T-helper 2 cell (primary cell): ENCODE measurements around the gene IGIP.
"Not testable (repeated sequence)": the region's sequence is repeated elsewhere in the genome, so short reads cannot be mapped to it uniquely, and the experiment has no call there.

Source experiments
- DNase-seq, 5 experiments: peaks; one replicate each; pipeline versions ENCODE4 v3.0.0 to v3.0.0-alpha.2; 2012 to 2022

The IGIP gene

DNA sequence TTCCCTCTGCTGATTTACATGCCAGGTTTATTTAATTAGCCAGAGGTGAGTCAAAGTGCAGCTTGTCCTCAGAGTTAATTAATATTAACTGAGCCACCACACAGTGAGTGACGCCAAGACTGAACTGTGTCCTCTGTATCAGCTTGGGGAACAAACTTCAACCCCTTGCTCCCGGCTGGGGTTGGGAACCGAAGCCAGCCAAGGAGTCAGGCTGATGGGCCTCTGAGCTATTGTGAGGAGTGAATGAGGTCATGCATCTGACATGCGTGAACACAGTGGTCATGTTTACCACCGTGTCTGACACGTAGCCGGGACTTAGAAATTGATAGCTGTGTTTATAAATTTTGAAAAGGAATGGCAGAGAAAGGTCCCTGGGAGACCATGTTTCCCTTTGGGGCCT lies 17.1 kb downstream of the IGIP start:
- no peak for DNase-seq

DNA sequence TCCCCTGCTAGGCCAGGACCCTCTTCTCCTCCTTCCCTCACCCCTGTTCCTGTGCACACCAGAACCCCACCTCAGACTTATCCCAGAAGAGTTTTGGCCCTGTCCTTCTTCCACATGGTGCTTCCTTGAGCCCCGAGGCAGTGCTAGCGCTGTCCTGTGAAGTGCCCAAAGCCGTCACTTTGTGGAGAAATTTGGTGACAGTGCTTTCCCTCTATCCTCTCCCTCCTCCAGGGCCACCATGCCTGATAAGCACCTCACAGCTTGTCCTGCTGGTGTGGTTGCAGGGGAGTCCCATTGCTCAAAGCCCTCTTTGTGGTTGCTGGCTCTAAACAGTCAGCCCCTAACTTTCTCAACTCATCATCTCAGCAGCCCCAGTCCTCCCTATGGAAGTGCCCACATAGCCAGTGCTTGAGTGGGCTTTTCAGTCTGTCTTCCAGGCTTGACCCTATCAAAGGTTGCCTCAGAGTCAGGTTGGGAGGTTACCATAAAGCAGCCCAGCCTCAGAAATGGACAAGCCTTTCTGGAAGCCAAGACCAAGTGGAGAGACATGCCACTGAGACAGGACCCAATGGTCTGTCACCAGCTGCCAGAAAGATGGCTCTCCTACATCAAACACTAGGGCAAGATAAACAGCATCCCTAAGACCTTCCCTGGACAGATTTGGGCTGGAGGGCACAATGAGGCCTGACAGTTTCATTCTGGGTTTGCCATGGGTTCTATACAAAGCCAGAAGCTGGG lies 18.0 kb downstream of the IGIP start:
- DNase-seq = no peak

DNA sequence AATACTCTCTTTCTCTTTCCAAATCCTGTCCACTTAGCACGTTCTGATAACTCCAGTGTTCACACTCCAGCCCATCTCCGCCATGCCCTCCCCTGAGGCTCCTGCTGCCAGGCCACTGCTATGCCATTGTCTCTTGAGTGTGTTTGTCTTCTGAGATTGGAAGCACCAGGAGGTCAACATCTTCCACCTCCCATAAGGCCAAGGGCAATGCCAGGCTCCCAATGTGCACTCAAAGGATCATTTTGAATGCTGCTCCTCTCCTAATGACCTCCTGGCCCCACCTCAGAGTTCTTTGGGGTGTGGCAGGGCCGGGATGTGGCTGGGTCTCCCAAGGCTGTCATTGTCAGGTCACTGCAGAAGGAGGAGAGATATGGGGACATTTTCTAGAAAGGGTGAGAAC lies 19.5 kb downstream of the IGIP start:
- DNase-seq = no peak

DNA sequence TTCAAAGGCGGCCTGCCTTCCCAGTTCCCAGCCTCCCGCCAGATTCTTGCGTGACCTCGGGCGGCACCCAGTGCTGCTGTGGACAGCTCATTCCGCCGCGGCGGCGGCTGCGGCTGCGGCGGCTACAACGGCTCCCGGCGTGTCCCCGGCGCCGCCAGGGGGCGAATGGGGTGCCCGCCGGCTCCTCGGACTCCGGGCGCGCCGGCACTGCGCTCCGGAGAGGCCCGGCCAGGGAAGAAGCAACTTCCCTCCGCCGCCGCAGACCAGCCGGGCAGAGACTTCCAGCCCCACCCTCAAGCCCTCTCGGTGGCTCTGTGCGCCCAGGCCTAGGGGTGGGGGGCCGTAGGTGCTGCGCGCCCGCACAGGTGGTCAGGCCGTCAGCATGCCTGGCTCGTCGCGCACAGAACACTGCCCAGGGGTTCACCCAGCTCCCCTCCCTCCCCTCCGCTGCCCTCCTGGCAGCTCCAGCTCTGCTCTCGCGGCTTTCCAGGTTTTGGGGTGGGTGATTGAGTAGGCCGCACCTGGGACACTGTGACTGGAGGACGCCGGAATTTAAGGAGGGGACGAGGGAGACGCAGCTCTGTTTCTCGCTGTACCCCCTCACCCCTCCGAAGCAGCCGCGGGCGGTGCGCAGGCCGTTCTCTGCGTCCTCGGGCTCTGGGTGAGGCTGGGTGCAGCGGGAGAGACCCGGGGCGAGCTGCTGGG lies 20.2 kb downstream of the IGIP start:
- peak; percentile 23 to 52 (median 38) for DNase-seq

DNA sequence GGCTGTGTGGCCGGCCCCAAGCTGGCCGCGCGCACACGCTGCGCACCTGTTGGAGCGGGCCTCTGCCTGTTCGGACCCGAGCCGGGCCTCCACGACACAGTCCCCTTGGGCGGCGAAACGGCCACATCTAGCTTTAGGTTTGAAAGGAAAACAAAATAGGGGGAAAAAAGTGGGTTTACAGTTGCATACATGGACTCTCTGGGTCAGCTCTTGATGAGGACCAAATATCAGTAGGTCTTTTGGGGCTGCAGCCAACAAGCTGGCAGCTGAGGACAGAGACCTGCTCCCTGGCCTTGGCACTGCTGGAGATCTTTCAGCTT lies 20.7 kb downstream of the IGIP start:
- no peak for DNase-seq

DNA sequence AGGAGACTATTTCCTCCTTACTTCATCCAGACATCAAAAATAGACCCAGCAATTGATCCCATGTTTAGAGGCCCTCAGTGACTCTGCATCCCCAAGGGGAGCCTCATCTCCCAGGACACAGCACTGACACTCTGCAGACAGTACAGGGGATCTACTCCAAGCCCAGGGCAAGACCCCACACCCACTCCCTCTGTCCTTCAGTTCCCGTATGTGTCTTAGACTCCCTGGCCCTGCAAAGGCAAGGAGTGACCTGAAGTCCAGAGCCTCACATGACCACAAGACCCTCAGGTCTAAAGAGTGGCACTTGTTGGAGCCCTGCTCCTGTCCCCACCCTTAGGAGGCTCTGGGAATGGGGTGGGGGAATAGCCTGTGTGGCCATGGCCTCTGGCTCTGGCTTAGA lies 21.7 kb downstream of the IGIP start:
- DNase-seq = no peak

DNA sequence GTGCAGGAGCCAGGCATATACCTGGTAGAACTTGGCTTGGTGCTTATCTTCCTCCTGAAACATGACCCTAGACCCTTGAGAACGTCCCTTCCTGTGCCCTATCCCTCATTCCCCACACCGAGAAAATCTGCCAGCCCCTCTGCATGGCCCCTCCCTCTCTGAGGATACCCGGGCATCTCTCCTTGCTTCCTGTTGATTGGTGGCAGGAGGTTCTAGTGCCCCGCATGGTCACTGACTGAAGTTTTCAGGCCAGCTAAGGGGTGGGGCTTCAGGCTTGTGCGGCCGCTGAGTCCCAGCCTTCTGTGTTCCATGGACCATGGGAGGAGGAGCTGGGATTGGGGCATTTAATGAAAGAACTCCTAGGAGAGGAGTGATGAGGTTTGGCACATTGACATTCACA lies 22.8 kb downstream of the IGIP start:
- no peak for DNase-seq

DNA sequence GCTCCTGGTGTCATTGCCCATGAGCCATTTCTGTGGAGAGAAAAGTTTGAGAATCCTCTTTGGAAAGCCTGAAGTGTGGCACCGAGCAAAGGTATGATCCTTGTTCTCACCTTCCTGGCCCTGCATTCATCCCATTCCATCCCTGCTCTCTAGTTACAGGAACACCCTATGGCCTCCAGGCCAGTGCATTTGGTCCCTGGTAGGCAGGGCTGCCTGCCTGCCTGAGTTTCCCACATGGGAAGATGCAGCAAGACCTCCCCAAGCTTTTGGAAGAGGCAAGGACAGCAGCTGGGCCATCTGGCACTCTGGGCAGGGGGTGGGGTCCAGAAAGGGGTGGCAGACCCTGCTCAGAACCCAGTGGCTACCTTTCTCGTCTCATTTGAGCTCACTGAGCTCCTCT lies 24.5 kb downstream of the IGIP start:
- no peak for DNase-seq

DNA sequence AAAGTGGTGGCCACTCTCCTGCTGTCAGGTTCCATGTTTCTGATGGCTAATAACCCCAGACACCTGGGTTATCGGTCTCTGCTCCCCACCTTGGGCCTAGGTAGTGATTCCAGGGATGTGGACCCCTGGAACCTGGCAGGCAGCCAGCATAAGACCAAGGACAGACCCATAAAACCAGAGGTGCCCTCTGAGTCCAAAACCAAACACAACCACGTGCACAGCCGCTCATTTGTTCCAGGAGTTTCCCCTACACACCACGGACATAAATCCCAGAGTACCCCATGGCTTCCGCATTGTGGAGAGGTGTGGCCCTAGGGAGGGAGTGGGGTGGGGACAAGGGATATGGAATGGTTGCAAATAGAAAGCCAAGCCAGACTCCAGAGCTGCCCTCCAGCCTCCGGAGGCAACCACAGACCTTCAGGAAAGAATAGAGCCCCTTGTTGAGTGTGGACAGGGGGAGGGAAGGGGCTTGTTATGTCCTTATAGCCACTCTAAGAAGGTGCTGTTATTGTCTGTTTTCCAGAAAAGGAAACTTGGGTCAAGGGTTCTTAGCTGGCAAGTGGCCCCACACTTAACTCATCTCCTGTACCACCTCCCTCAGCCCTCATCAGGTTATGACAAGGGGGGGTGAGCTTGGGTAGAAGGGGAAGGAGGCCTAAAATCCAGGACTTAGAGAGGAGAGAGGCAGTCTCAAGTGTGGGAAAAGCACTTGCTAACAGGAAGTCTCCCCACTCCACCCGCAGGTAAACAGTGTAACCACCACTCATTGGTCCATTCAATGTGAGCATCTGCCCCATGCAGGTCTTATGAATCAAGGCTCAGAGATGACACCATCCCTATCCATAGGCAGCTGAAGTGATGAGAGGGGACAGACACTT lies 25.6 kb downstream of the IGIP start:
- no peak for DNase-seq

DNA sequence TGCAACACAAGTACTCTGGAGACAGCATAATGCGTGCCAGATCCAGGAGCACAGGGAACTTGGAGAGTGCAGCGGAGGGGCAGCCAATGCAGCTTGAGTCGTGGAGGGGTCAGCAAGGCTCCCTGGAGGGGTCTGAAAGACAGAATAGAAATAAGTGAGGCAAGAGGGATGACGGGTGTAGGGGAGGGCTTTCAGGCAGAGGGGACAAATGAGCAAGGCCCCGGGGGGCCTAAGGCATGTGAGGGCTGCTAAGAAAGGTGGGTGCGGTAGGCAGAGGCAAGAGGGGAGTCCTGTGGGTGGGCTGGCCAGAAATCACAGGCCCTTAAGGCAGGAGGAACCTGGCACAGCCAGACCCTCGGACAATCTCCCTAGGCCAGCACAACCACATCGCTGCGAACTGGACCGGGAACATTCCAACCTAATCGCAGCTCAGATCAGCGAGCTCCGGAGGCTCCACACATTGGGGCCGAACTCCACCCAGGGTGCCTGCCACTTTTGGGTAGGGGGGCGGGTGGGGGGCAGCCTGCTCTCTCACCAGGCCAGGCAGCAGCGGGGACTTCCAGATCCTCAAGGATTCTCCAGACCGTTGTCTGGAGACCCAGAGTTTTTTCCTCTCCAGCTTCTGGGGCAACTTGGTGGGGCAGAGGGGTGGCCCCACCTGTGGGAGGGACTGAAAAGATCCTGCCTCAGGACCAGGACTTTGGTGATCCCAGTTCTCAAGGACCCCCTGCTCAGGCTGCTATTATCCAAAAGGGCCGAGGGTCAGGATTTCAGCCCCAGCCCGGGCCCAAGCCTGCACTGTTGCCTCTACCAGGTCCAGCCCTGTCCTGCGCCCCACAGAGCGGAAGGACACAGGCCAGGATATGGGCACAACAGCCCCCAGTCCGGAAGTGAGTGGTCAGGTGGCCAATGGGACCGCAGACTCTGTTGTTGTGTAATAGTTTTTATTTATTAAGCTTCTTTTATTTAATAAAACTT lies 26.6 kb downstream of the IGIP start:
- no peak for DNase-seq

DNA sequence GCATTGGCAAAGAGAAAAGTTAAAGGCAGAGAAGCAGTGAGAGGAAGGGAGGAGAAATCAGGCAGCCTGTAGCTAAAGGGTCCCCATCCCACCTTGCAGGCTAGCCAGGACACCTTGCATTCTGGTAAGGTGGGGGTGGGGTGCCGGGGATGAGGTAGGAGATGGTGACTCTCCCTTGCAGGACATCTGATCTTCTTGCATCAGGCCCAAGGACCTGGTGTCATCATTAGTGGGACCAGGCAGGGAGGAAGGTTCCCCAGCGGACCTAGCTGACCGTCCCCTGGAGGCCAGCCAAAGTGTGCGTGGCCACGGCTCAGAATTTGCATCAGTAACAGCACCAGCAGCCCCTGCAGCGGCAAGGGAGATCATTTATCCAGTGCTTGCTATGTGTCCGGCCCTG lies 27.5 kb downstream of the IGIP start:
- DNase-seq = no peak

DNA sequence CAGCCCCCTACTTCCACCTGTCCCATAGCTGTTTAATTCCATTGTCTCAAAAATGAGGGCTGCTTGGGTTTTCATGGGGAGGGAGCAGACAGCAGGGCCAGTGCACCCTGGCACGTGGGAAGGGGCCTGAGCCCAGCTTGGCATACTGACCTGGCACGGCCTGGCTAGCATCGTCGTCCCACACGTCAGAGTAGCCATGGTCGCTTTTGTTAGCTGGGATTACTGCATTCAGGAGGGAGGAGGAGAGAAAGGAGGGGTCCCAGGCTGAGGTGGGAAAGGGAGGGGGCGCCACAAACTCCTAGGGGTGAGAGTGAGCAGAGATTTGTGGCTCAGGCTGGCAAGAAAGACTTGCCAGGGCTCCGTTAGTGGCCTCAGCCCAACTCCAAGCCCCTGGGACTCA lies 28.2 kb downstream of the IGIP start:
- no peak for DNase-seq

DNA sequence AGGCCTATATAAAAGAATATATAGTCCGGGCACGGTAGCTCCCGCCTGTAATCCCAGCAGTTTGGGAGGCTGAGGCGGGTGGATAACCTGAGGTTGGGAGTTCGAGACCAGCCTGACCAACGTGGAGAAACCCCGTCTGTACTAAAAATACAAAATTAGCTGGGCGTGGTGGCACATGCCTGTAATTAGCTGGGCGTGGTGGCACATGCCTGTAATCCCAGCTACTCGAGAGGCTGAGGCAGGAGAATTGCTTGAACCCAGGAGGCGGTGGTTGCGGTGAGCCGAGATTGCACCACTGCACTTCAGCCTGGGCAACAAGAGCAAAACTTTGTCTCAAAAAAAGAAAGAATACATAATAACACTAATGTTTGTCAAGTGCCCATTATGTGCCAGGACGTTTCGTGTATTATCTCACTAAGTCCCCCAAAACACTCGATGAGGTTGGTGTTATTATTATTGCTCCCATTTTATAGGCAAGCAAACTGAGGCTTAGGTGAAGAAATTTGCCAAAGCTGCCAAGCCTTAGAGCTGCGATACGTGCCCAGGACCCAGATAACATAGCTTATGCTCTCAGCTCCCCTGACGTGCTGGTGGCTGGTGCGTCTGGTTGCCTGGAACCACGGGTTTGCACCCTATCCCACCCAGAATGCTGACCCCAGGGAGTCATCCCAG lies 29.1 kb downstream of the IGIP start:
- DNase-seq = not testable (repeated sequence)

DNA sequence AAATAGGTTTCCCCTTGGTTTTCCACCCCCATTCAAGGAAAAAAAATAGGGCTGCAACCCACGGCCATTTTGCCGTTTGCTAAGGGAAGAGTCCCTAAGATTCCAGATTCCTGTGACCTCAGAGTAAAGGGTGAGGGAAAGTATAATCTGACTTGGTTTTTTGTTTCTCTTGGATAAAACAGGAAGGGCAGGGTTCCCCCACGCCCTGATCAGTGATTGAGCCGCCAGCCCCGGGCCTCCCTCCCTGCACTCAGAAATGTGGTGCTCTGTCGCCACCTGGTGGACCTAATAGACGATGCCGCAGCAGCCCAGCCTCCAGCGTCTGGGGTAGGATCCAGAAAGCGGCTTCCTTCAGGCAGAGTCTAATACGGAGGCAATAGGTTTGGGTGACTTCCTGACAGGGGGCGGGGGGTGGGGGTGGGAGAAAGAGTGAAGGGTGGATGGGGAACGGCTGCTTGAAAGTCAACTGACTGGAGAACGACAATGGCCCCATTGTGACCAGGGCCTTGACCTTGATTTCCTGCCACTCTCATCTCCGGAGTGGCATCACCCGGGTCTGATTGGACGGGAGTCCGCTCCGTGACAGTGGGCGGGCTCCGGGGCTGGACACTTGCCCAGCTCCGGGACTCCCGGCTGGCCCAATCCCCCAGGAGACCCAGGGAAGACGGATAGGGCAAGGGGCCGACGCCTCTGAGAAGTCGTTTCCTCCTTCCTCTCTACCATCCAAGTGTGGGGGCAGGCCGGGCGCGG lies 31.5 kb downstream of the IGIP start:
- peak; percentile 64 to 80 (median 76) for DNase-seq

DNA sequence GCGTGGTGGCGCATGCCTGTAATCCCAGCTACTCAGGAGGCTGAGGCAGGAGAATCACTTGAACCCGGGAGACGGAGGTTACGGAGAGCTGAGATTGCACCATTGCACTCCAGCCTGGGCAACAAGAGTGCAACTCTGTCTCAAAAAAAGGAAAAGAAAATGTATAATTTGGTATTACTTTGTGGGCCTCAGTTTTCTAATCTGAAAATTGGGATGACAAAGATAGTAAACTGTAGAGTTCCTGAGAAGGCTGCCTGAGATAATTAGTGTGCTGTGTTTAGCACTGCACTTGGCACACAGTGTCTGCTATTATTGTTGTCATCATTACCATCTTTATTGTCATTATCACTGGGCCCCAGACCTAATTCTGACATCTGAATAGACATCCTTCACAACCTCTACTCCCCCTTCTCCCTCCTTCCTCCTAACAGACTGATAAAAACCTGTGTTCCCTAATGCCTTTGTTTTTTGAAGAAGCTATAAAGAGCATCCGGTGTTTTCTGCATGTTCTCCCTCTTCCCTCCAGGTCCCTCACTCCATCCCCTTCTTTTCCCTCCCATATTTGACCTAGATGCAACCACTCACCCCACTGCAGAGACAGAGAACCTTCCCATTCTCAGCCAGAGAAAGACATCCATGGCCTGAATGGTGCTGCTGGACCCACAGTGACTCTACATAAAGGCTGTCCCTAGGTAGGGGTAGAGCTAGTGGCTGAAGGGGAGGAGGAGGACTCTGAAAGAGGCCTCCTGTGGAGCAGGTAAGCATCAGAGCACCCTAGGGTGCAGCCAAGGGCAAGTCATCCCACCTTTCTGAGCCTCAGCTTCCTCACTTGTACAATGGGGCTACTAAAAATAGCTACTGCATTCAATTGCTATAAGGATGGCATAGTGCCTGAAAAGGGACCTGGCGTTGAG lies 33.5 kb downstream of the IGIP start:
- no peak for DNase-seq

DNA sequence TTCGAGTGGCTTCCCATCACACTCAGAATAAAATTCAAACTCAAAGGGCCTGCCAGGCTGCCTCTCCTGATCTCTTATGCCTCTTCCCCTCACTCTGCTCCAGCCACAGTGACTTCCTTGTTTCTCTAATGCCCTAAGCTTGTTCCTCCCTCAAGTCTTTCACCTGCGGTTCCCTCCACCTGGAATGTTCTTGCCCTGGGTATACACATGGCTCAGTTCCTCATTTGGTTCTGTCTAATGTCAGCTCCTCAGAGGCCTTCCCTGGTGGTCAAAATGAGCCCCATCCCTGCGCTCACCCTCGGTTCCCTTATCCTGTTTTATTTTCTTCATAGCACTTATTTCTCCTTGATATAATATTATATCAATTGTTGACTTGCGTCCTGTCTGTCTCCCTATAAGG lies 36.5 kb downstream of the IGIP start:
- DNase-seq = no peak

DNA sequence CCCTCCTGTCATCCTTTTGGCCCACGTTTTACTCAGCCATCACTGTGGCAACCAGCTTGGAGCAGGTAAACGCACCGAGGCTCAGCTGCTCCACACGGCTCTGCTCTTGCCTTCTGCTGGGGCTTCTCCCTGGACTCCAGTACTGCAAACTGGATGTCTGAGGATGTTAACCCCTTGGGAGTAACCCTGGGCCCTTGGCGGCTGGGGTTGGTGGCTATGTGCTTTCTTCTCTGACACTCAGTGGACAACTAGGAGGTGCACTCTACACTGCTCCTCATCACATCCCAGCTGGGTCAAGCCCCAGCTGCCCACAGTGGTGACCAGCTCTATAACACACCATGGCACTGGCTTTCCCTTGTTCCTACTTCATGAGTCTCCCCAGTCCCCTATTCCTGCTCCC lies 37.0 kb downstream of the IGIP start:
- no peak for DNase-seq

DNA sequence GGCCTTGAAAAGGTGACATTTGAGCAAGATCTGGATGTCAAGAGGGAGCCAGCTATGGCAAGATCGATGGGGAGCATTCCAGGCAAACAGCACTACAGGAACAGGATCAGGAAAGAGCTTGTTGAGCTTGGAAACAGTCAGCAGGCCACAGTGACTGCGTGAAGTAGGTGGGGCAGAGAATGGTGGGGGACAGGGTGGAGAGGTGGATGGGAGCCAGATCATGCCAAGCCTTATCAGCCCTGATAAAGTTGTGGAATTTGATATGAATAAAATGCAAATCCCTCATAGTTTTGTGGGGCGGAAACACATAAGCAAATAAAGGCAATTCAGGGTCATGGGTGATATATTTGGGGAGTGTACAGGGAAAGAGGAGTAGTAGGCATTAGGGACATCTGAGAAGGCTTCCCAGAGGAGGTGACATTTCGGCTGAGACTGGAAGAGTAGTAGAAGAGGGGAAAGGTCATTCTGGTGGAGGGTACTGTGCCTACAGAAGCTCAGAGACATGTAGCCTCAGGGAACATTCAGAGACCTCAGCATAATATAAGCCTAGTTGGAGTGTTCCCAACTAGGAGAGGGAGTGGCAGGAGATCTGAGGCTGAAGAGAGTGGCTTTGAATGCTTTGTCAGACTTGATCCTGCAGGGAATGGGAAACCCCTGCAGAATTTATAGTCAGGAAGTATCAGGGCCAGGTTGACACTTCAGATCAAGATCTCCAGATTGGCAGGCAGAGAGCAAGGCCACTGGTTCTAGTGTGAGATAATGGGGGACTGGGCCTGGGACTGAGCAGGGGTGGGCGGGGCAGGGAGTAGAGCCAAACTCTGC lies 39.6 kb downstream of the IGIP start:
- DNase-seq = no peak

DNA sequence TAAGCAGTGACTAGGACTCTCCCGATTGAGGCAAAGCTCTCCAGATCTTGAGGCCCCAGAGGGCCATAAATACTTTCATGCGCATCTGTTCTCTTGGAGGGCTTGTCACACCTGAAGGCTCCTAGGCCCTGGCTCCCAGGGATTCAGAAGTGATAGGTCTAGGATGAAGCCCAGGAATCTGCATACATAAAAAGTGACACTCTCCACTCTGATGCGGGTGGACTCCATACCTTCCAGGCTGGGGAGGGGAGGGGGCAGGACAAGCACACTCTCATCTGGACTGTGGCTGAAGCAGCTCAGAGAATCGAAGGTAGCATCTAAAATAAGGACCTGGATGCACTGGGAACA lies 40.2 kb downstream of the IGIP start:
- no peak for DNase-seq
